Endothelial cell of umbilical vein (primary cell): ENCODE measurements around the gene PSMD10.

Experiments used
- CTCF ChIP-seq, 2 donors: IDR thresholded peaks; 1 replicate in 1 of 2; 2 replicates in 1 of 2; pipeline ENCODE4 v1.5.1; 2011; ENCODE audit warnings: low read length in 2 of 2, mild to moderate bottlenecking in 2 of 2, moderate library complexity in 2 of 2, control low read depth in 1 of 2, inconsistent platforms in 1 of 2, low read depth in 1 of 2; ENCODE audit not compliant: insufficient read depth in 1 of 2; ENCODE audit errors: extremely low read depth in 1 of 2
- GATA2 ChIP-seq: IDR thresholded peaks from 2 replicates; pipeline ENCODE4 v1.7.0; 2011; ENCODE audit warnings: low read depth, mild to moderate bottlenecking, moderate library complexity, mixed read lengths, low read length; ENCODE audit not compliant: insufficient read length, insufficient read depth
- POLR2A ChIP-seq: IDR thresholded peaks from 2 replicates; pipeline ENCODE4 v1.6.1; 2012; ENCODE audit warnings: low read depth, mild to moderate bottlenecking, control low read depth, low read length

- TF ChIP-seq CTCF (IDR thresholded peaks at IDR 0.05; ENCODE audit: extremely low read depth in 1 of 2, insufficient read depth in 1 of 2, low read depth in 1 of 2, low read length in 2 of 2) (no peak), POLR2A (peak; percentile 63), GATA2 (no peak)
Observed at GRCh38 chrX:108091264-108091877, at the start of gene PSMD10, which contains the start of gene ATG4A.
